Measurements from ENCODE around the gene MAP2K2.
"Not testable (repeated sequence)": the region's sequence is repeated elsewhere in the genome, so short reads cannot be mapped to it uniquely, and the experiment has no call there.

The MAP2K2 gene

GRCh38 chr19:4130744-4131438 lies 7.0 kb upstream of the MAP2K2 start:
- no peak for DNase-seq (ENCODE audit: low spot score)

DNA sequence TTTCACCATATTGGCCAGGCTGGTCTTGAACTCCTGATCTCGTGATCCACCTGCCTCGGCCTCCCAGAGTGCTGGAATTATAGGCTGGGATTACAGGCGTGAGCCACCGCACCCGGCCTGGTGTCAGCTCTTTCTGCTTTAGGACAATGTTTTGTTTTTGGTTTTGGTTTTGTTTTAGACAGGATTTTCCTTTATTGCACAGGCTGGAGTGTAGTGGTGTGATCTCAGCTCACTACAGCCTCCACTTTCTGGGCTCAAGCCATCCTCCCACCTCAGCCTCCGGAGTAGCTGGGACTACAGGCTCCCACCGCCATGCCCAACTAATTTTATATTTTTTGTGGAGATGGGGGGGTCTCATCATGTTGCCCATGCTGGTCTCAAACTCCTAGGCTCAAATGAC lies 5.1 kb upstream of the MAP2K2 start:
- not testable (repeated sequence) for DNase-seq (ENCODE audit: low spot score)

DNA sequence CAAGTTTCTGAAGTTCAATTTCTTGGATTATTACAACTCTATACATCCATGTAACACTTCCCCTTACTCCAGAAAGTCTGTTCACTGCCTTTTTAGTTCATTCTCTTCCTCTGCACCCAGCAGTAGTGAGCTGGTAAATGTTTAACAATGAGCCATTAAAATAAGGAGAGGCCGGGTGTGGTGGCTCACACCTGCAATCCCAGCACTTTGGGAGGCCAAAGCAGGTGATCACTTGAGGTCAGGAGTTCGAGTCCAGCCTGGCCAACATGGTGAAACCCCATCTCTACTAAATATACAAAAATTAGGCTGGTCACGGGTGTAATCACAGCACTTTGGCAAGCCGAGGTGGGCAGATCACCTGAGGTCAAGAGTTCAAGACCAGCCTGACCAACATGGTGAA lies 3.4 kb upstream of the MAP2K2 start:
- DNase-seq (ENCODE audit: low spot score) = not testable (repeated sequence)

DNA sequence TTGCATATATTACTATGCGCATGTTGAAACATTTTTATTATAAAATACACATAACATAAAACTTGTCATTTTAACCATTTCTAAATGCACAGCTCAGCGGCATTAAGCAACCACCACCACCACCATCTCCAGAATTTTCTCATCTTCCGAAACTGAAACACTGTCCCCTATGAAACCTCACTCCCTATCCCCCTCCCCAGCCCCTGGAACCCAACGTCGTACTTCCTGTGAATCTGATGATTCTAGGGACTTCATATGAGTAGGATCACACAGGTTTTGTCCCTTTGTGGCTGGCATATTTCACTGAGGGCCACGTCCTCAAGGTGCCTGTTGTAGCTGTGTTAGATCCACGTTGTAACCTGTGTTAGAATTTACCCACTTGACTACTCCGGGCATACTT lies 716 bp upstream of the MAP2K2 start:
- no peak for DNase-seq (ENCODE audit: low spot score)

- DNase-seq (ENCODE audit: low spot score) = no peak
Measured at GRCh38 chr19:4122480-4122879, 1.4 kb downstream of the MAP2K2 start.

DNA sequence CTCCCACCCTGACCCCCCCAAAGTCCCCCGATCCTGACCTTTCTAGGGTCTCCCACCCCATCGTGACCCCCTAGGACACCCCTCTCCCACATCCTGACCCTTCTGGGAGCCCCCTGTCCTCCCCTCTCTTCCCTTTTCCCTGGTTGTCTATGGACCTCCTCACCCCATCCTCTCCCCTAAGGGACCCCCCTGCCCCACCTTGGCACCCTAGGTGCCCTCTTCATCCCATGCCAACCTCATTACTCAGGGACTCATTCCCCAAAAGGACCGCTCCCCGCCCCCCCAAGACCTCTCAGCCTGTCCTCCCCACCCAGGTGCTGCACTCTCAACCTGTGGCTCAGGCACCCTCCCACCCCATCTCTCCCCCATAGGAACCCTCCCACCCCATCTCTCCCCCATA lies 2.1 kb downstream of the MAP2K2 start:
- DNase-seq (ENCODE audit: low spot score) = no peak

DNA sequence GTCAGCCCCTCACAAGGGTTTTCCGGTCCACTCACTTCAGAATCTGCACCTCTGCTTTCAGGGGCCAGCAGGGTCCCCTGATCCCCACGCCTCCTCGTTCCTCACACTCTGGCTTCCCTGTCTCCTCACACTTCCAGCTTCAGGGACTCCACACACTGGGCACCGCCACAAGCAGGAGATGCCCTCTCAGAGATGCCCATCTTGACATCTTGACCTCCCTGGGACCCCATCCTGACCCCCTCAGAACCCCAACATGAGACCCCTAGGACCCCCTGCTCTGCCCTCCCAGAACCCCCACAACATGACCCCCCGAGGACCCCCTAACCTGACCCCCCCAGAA lies 2.7 kb downstream of the MAP2K2 start:
- no peak for DNase-seq (ENCODE audit: low spot score)

GRCh38 chr19:4120559-4121272 lies 3.2 kb downstream of the MAP2K2 start:
- no peak for DNase-seq (ENCODE audit: low spot score)

- DNase-seq (ENCODE audit: low spot score) = no peak
Measured at GRCh38 chr19:4119763-4120162, 4.2 kb downstream of the MAP2K2 start.

DNA sequence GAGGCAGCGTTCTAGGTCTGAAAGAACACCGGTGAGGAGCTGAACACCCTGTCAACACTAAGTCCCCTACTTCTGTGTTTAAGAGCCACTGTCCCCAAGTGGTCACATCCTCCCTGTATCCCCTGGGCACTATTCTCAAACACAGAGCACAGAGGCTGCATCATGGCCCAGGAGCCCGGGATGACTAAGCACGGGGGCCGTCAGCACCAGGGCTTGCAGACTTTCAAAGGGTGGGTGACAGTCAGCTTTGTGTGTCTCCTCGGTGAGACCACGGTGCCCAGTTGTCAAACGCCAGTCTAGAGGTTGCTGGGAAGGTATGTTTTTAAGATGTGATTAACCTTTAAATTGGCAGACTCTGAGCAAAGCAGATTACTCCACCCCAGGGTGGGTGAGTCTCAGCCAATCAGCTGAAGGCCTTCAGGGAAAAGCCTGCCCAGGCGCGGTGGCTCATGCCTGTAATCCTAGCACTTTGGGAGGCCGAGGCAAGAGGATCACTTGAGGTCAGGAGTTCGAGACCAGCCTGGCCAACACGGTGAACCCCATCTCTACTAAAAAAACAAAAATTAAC lies 8.0 kb downstream of the MAP2K2 start:
- DNase-seq (ENCODE audit: low spot score) = no peak

DNA sequence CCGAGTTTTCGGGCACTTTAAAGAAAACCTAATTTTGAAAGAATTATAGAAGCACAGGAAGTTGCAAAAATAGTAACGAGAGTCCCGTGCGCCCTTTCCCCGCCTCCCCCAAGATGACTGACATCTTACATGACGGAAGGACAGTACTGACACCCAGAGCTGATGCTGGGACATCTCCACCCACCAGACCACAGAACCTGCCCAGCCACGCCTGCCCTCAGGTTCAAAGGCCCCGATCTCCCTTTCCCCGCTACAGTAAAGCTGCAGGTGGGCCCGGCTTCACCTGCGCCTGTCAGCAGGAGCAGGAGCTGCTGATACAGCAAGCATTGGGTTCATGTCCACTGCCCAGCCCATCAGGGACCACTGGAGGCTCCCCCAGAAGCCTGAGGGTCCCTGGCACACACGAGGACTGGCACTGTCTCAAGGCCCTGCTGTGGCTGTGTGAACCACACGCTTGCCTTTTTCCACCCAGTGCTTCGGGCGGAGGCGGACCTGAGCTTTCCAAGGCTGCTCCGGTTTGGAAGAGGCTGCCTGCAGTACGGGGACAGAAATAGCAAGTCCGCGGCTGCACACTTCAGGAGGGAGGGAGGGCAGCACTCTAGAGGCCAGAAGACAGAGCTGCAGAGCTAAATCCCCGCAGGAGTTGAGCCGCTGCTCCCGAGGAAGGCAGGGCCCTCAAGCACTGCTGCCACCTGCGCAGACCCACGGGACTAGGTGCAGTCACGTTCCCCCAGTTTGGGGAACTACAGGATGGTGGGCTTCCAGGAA lies 8.7 kb downstream of the MAP2K2 start:
- peak; percentile 63 for DNase-seq (ENCODE audit: low spot score)

DNA sequence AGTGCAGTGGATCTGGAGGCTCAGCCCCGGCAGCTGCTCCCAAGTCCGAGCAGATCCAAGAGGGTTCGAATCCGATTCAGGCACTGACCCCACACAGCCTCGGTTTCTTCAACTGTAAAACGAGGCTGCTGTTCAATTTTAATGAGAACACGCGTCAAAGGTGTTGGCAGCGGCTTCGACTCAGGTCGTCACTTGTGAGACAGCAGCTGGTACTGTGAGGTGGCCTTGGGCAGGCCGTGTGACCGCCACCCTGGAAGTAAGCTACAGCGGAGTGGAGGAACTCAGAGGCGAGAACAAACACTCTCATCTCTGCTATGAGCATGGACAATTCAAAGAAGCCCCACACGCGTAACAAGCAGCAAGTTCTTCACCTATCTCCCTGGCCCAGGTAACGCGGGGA lies 9.7 kb downstream of the MAP2K2 start:
- DNase-seq (ENCODE audit: low spot score) = no peak

DNA sequence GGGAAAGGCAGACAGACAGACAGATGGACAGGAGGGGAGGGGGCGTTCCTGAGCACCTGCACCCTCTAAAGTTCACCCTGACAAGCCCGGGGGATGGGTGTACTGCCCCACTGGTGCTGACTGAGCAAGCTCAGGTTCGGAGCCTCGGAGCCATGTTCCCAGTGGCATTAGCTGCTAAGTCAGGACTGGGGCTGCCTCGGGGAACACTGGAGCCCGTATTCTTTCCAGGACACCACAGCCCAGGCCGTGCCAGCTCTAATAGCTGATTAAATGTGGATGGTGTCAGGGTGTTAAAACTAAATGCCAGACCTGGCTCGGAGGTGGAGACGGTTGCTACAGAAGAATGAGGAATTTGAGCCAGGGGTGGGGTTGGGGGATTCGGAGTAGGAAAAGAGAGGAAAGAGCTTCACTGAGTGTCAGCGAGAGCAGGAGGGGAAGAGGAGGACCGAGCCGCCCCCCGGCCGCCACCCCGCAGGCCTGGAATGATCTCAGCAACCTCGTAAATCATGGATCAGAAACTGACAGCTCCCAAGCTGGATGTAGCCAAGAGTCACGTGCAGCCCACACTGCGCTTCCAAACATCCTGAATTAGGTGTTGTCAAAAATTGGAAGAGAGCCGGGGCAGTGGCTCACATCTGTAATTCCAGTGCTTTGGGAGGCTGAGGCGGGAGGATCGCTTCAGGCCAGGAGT lies 10.4 kb downstream of the MAP2K2 start:
- DNase-seq (ENCODE audit: low spot score) = no peak

GRCh38 chr19:4112367-4112766 lies 11.6 kb downstream of the MAP2K2 start:
- no peak for DNase-seq (ENCODE audit: low spot score)

DNA sequence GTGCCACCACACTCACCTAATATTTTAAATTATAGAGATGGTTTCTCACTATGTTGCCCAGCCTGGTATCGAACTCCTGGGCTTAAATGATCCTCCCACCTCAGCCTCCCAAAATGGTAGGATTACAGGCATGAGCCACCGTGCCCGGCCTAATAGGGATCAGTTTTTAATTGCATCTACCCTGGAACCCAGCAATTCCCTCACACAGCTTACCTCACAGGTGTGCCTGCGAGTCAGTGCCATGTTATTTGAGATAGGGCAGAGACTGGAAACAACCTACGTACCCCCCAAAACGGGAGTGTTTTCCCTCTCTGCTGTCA lies 14.3 kb downstream of the MAP2K2 start:
- no peak for DNase-seq (ENCODE audit: low spot score)

DNA sequence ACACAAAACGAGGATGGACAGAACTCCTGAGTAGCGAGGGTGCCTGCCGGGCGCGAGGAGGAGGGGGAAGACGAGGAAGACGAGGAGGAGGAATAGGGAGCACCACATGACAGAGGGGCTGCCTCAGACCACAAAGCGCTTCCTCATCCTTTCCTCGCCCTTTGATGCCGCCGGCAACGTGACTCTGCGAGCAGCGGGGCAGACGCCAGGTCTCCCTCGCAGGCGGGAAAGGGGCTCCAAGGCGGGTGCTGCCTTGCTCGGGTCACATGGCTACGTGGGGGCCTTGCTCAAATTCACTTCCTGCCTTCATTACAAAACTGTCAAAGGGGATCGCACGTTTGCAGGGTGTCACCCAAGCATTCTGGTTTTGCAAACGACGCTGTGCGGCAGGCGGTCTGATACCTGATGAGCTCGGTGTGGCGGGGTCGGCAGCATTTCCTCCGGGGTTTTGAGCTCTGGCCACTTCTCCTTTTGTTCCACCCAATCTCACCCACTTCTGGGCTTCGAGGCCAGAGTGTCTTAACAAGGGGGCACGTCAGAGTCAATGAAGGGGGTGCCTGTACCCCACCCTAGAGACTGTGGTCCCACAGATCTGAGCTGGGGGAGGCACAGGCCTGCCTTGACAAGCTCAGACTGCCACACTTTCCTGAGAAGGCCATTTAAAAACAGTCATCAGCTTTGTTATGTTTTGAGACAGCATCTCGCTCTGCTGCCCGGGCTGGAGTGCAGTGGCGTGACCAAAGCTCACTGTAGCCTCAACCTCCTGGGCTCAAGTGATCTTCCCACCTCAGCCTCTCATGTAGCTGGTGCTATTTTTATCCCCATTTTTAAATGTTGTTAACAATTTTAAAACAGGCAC lies 14.9 kb downstream of the MAP2K2 start:
- DNase-seq (ENCODE audit: low spot score) = no peak

DNA sequence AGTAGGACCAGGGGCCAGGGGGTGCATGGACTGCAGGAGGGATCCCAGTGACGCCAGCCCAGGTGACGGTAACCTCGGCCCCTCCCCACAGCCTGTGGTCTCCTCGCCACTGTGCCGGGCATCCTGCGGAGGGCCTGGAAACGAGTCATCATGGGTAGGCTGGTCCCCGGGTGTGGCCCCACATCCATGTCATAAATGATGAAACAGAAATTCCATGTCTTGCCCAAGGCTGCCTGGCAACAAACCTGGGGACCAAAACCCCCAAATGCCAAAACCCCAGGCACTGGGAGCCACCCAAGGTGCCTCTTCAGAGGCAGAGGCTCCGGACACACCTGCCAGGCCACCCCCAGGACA lies 20.9 kb downstream of the MAP2K2 start:
- DNase-seq (ENCODE audit: low spot score) = no peak

- DNase-seq (ENCODE audit: low spot score) = no peak
Measured at GRCh38 chr19:4102339-4103079, 21.4 kb downstream of the MAP2K2 start.

DNA sequence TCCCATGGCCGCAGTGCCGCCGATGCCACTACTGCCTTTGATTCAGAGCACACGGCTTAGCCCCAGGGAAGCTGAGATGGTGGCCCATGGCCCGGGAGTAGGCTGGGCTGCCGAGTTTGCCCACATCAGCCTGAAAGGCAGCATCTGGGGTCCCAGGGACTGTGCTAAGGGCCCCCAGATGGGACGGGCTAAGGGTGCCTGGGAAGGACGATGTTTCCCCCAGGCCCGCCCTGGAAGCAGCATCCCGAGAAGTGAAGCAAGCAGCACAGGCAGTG lies 22.5 kb downstream of the MAP2K2 start:
- no peak for DNase-seq (ENCODE audit: low spot score)

DNA sequence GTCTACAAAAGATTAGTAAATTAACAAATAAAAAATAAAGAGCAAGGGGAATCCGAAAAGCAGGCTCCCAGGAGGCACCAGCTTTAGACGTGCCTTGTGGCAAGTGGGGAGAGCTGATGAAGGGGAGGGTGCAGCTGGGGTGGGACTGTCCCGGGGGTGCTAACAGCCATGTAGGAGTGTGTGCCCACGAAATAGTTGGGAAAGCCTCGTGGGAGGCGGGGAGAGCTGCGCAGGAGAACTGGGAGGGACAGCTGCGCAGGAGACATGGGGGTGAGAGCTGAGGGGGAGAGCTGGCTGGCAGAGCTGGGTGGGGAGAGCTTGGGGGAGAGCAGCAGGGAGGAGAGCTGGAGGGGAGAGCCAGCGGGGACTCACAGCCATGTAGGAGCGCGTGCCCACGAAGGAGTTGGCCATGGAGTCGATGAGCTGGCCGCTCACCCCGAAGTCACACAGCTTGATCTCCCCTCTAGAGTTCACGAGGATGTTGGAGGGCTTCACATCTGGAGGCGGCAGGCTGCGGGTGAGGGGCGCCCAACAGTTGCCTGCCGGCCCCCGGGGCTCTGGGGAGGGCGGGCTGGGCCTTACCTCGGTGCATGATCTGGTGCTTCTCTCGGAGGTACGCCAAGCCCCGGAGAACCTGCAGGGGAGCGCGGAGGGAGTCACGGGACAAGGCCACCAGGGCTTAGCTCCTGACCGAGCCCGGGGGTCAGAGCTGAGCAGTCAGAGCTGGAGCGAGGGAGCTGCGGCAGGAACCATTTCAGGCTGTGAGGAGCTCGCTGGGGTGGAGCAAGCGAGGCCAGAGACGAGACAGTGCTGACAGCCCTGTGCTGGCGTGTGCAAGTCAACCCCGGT lies 23.1 kb downstream of the MAP2K2 start:
- no peak for DNase-seq (ENCODE audit: low spot score)
